GM21447 (cell line): ENCODE measurements around the gene LZTS2.
A peak's percentile ranks its signal among the peaks of the same experiment; 100 is the strongest.

Experiments
- ATAC-seq: cut with Tn5 transposase; IDR thresholded peaks from one replicate; pipeline ENCODE4 v1.9.1; 2021; ENCODE audit not compliant: unreplicated experiment

LZTS2 gene

DNA sequence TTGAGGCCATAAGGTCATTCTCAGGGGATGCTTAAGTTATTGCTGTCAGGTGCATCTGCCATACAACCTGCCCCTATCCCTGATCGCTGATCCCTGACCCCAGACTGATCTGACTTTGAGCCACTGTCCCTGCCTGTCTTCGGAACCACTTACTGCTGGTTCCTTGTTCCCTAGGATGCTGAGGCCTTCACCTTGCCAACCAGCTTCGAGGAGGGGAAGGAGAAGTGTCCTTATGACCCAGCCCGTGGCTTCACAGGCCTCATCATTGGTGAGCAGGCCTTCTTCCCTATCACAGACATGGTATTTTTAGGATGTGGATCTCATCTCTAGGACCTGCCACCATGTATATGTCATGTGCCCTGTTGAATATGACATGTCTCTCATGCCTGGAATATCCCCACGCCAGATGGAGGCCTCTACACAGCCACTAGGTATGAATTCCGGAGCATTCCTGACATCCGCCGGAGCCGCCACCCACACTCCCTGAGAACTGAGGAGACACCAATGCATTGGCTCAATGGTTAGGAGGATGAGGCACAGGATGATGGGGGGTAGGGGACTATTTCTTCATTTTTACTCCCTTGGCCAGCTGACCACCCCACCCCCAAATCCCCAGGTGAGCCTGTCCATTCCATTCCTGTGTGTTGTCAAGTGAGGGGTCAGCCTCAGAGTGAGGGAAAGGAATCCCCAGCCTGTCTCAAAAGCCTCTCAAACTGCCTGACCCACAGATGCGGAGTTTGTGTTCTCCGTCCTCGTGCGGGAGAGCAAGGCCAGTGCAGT lies 21.3 kb upstream of the LZTS2 start:
- no peak for ATAC-seq

- ATAC-seq = no peak
These were observed 20.8 kb upstream of the LZTS2 start for GRCh38 chr10:100978901-100979195.

- no peak for ATAC-seq
These were observed 19.8 kb upstream of the LZTS2 start for GRCh38 chr10:100979791-100980272.

DNA sequence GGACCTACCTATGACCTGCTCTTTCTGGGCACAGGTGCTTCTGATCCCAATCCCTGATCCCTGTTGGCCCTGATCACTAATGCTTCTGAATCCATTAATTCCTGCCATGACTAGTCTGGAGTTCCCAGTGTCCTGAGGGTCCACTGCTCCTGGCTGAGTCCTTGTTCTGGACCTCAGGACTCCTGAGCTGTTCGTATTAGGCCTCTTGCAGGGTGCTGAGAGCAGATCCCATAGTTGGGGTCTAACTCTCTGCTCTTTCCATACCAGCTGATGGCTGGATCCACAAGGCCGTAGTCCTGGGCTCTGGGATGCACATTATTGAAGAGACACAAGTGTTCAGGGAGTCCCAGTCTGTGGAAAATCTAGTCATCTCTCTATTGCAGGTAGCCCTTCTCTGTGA lies 19.3 kb upstream of the LZTS2 start:
- ATAC-seq = no peak

DNA sequence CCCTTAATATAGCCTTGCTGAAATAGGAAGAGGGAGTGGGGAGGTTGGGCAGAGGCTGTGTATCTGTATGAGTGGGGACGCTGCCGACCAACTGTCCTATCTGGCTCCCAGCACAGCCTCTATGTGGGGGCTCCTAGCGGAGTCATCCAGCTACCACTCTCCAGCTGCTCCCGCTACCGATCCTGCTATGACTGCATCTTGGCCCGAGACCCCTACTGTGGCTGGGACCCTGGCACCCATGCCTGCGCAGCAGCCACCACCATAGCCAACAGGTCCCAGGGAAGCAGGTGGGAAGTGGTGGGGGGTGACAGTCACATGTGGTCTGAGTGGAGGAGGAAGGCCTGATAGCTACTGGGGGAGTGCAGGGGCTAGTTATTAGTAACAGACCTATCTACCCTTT lies 18.9 kb upstream of the LZTS2 start:
- no peak for ATAC-seq

DNA sequence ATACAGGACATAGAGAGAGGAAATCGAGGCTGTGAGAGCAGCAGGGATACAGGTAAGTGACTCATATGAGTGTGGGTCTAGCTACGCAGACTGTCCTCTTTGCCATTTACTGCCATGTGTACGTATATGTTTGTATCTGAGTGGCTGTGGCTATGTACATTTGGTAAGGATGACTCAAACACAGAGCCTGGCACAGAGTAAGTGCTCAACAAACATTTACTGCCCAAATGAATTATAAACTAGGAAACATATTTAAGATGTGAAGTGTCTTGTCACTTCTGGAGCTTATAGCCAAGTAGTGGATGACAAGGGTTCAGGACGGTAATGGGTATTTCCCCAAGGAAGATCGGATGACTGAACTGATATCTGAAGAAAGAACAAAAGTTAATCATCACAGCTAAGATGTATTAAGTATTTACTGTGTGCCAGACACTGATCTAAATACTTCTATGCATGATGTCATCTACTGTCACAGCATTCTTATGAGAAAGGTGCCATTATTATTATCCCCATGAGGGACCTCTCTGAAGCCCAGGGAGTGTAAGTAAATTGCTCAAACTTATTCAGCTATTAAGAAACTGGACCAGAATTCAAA lies 18.3 kb upstream of the LZTS2 start:
- no peak for ATAC-seq

DNA sequence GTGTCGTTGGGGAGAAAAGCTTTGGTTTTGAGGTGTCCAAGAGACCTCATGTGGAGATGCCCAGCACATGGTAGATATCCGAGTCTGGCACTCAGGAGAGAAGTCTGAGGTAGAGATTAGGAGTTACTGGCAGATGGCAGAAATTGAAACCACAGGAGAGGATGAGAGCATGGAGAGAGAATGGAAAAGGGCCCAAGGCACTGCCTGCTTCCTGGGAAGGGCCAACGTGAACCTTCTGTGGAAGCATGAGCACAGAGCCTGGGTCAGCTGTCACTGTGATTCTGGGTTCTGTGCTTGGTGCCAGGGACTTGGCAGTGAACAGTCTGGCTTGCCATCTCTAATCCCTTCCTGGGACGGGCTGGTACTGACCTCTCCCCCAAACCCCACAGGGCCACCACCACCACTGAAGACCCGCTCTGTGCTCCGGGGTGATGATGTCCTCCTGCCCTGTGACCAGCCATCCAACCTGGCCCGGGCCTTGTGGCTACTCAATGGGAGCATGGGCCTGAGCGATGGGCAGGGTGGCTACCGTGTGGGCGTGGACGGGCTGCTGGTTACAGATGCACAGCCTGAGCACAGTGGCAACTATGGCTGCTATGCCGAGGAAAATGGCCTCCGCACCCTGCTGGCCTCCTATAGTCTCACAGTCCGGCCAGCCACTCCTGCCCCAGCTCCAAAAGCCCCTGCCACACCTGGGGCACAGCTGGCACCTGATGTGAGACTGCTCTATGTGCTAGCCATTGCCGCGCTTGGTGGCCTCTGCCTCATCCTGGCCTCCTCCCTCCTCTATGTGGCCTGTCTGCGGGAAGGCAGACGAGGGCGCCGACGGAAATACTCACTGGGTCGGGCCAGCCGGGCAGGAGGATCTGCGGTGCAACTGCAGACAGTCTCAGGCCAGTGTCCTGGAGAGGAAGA lies 16.4 kb upstream of the LZTS2 start:
- ATAC-seq = no peak

DNA sequence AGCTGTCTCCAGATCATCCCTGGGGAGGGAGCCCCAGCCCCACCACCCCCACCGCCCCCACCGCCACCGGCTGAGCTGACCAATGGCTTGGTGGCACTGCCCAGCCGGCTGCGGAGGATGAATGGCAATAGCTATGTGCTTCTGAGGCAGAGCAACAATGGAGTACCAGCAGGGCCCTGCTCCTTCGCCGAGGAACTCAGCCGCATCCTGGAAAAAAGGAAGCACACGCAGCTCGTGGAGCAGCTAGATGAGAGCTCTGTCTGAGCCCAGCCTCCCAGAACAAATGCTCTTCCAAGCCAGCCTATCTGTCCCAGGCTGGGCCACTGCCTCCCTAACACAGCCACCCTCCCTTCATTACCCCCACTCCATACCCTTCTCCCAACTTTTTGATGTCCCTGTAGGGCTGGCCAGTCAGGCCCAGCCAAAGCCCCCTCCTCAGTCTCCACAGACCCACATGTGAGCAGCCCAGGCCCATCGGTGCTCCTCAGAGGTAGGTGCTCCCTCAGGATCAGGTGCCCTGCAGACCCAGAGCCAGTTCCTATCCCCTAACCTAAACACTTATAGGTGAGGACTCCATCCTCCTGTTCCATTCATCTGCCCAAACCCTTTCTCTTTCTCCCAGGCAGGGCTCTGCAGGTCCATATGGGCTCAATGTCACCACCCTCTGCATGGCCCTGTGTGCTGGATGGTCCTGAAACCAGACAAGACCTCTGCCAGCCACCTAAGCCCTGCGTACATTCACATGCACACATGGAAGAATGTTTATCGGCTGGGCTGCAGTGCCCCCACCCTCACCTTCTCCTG lies 15.5 kb upstream of the LZTS2 start:
- ATAC-seq = no peak

DNA sequence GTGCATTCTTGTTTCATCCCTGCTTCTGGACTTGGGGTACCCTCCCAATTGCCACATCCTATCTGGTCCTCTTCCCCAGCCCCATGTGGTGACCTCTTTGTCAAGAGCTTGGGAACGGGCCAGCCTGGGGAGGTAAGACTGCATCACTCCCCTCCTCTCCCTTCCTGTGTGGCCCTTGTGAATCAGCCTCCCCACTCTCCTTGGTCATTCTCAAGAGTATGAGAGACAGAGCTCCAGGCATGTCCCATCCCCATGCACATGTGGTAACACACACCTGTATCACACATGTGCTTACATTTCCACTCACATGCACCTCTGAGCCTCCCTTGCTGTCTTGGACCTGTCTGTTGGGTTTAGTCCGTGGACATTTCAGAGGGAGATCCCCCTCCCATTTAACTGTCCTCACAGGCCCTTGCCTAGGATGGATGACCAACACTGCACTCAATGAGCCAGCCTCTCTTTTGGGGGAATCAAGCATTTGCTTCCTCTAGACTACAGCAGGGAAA lies 14.9 kb upstream of the LZTS2 start:
- ATAC-seq = no peak

DNA sequence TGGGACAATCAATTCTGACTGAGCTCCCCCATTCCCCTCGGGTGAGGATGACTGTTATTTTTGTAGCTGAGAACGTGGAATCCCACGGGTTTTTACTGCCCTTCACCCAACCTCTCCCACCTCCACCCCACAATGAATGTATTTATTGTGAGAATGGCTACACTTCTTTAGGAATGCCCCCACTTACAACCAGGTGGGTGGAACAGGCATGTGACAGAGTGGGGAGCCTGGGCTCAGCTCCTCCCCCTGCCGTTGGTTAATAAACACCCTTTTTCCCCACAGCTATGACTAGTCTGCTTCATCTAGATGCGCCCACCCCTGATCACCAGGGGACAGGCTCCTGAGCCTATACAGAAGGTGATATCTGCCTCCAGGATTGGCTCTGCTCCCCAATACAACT lies 14.3 kb upstream of the LZTS2 start:
- no peak for ATAC-seq

DNA sequence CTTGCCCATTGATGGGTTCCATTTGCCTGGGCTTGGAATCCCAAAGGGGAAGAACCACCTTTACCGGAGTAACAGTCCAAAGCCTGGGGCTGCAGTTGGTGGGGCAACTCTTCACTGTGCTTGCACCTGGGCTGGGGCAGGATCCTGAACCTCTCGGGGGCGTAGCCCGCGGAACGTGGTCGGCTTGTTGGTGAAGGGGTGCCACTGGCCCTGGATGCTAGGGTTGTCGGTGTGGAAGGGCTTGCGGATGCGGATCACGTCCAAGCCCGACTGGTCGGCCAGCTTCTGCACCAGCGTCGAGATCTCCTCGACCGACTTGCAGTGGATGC lies 13.0 kb upstream of the LZTS2 start:
- no peak for ATAC-seq

DNA sequence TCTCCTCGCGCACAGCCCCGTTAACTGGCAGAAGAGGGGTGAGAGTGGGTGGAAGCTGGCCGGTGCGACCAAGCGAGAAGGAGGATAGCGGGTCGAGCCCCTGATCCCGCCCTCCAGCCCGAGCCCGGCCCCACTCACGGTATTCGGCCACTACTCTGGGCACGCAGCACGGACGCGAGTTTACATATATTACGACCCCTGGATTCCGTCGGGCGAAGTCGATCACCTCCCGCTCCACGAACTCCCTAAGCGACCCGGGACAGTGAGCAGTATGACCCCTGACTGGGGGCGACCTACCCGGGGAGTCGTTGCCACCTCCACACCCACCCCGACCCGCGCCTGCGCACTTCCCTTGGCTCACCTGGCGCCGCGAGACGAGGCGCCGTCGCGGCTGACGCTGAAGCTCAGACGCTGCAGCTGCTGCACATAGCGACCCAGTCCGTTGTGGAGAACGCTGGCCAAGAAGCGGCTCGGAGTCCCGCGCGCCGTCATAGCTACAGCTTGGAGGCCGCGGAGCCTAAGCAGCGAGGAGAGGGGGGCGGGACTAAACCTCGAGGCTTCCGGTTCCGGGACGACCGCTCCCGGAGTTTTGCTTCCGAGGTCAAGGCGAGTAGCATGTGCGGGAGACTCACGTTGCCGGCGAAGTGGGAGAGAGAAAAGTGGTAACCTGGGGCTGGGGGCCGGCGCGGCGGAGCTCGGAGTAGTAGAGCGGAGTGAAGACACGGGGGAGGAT lies 12.5 kb upstream of the LZTS2 start, which contains the start of the genes MRPL43 and TWNK:
Gene MRPL43, minus strand, starts transcription at position 546 of the 733 bp plus-strand sequence. Its CDS starts 54 bp downstream, at position 492.
Gene TWNK, plus strand, starts transcription at position 592 of the 733 bp plus-strand sequence. CDS start 668 bp downstream, outside the sequence.
- ATAC-seq = peak; percentile 87

- no peak for ATAC-seq
These were observed 11.9 kb upstream of the LZTS2 start for GRCh38 chr10:100987685-100988049.

DNA sequence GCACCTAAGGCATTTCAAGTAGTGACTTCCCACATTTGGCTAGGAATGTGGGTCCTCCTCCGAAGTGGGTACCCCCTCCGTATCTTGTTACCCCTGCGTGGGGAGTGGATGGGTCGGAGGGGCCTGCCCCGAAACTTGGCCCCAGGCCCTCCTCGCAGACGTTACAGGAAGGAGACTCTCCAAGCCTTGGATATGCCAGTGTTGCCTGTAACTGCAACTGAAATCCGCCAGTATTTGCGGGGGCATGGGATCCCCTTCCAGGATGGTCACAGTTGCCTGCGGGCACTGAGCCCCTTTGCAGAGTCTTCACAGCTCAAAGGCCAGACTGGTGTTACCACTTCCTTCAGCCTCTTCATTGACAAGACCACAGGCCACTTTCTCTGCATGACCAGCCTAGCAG lies 11.4 kb upstream of the LZTS2 start:
- no peak for ATAC-seq

GRCh38 chr10:100989088-100989487 lies 10.5 kb upstream of the LZTS2 start:
- ATAC-seq = no peak

DNA sequence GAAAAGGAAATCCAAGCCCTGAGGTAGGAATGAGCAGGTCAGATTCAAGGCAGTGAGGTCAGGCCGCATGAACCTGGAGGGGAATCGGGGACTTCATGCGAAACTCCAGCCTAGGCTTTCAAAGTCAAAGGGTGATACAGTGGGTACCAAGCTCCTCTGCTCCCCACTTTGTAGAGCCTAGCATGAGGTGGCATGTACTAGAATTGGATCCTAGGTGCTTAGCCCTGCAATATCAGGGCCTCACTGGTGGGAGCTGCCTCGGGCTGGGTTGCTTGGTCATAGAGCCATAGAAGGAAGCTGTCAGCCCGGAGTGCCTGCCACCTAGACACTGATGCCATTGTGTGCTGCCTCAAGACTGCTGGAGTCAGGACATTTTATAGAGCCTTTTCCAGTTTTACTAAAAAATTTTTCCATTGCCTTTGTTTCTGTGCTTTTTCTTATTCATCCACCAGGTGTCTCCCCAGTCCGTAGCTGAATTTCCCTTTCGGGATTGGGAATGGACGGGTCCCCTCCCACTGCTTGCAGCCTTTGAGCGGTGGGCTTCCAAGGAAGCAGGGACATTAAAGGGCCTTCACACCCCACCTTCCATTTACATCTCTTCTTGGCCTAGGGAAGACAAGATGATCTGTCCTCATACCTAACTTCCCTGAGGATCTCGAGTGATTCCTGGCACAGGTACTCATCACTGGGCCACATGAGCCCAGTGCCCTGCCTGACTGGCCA lies 5.5 kb upstream of the LZTS2 start:
- ATAC-seq = no peak

- no peak for ATAC-seq
These were observed 4.4 kb upstream of the LZTS2 start for GRCh38 chr10:100995181-100995580.

- peak; percentile 18 for ATAC-seq
These were observed 2.8 kb upstream of the LZTS2 start for GRCh38 chr10:100996678-100997359.
